LNCaP clone FGC (cell line): ENCODE measurements around the gene CEP68.
"Not testable (repeated sequence)": the region's sequence is repeated elsewhere in the genome, so short reads cannot be mapped to it uniquely, and the experiment has no call there.

Source experiments
- DNase-seq: peaks from one replicate; pipeline ENCODE4 v3.0.0-alpha.2; 2011; ENCODE audit warnings: low read depth
- H3K4me3 ChIP-seq: 2 replicates; pipeline ENCODE4 v1.5.1; 2011; ENCODE audit warnings: mild to moderate bottlenecking, low read depth, low read length, control low read depth
- TF ChIP-seq, protein P1 (sequence below): IDR thresholded peaks from 2 replicates; pipeline ENCODE4 v1.5.1; 2012; ENCODE audit warnings: mild to moderate bottlenecking; ENCODE audit not compliant: control insufficient read depth, insufficient read depth; ENCODE audit errors: extremely low read depth

CEP68 gene

DNA sequence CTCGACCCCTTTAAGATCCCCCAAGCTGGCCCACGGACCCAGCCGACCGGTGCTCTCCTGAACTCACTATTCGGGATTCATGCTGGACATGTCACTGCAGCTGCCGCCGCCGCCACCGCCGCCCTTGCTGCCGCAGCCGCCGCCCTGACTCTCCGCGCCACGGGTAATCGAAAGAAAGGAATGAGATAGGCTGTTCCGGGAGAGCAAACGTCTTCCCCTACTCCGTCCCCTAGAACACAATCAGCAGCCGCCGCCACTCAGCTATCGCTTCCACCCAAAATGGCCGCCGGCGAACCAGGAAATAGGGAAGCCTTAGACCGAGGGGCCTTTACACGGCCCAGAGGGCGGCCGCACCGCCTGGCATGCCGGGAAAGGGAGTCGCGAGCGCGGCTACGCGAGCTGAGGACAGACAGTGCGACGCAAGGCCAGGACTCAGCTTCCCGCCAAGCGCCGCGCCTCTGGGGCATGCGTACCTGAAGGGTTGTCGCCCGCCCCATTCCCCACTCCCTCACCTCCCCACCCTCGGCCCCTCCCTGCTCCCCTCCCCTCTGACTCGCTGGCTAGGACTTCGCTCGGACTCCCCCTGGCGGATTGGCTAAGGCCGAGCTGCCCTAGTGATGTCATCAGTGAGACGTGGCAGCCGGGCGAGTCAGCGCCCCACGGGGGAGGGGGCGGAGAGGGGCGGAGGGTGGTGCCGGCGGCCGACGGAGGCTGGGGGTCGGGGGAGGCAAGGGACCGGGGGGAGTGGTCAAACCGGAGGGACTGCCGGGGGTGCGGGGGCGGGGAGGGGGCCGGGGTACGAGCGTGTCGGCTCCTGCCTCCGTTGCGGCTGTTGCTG is 73.8 kb downstream of the CEP68 start, which contains the start of gene RAB1A:
Gene RAB1A, minus strand, starts transcription at position 281 of the 838 bp plus-strand sequence. Its CDS starts 191 bp downstream, at position 90.
- DNase-seq = peak; percentile 93
- TF ChIP-seq, protein P1, sequence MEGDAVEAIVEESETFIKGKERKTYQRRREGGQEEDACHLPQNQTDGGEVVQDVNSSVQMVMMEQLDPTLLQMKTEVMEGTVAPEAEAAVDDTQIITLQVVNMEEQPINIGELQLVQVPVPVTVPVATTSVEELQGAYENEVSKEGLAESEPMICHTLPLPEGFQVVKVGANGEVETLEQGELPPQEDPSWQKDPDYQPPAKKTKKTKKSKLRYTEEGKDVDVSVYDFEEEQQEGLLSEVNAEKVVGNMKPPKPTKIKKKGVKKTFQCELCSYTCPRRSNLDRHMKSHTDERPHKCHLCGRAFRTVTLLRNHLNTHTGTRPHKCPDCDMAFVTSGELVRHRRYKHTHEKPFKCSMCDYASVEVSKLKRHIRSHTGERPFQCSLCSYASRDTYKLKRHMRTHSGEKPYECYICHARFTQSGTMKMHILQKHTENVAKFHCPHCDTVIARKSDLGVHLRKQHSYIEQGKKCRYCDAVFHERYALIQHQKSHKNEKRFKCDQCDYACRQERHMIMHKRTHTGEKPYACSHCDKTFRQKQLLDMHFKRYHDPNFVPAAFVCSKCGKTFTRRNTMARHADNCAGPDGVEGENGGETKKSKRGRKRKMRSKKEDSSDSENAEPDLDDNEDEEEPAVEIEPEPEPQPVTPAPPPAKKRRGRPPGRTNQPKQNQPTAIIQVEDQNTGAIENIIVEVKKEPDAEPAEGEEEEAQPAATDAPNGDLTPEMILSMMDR = peak; percentile 51
- H3K4me3 ChIP-seq = peak within 1 kb of the TSS; percentile 67

DNA sequence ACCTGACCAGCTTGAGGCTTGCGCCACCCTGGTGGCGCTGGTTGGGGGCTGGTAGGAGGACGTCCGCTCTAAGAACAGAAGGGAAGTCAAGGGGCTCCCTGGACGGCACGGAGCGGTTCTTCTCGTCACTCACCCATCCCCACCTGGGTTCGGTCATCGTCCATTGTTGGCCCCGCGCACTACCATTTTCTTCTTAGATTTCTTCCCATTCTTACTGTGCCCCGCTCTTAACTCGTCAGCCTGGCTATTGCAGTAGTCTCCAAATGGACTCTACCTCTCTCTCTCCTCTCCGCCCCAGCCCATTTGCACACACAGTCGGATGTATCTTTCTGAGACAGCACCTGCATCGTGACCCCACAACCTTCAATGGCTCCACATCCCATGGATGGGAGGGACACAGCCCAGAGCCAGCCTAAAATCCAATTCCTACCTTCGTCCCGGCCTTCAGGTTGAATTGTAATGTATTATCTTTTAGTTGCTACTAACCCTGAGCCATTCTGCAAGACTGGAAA is 74.5 kb downstream of the CEP68 start:
- TF ChIP-seq, protein P1 = no peak
- DNase-seq = no peak
- peak overlapping the region; percentile 51 for H3K4me3 ChIP-seq

DNA sequence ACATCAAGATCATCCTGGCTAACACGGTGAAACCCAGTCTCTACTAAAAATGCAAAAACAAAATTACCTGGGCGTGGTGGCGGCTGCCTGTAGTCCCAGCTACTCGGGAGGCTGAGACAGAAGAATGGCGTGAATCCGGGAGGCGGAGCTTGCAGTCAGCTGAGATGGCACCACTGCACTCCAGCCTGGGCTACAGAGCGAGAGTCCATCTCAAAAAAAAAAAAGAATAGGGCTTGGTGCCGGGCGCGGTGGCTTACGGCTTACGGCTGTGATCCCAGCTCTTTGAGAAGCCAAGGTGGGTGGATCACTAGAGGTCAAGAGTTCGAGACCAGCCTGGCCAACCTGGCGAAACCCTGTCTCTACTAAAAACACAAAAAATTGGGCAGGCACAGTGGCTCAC is 76.7 kb downstream of the CEP68 start:
- H3K4me3 ChIP-seq, DNase-seq: not testable (repeated sequence)

DNA sequence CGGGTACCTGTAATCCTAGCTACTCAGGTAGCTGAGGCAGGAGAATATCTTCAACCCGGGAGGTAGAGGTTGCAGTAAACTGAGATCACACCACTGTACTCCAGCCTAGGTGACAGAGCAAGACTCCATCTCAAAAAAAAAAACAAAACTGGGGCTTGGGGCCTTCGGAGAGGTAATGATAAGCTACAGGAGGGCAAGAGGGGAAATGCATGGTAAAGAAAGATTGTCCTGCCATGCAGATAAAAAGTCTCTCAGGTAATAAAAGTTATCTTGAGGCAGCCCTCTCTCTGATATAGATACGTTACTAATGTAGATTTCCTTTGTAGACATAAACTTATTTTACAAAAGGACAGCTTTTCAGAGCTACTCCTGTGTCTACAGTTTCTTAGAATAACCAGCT is 77.4 kb downstream of the CEP68 start:
- TF ChIP-seq, protein P1 = no peak
- no peak overlapping the region for H3K4me3 ChIP-seq
- DNase-seq = no peak

DNA sequence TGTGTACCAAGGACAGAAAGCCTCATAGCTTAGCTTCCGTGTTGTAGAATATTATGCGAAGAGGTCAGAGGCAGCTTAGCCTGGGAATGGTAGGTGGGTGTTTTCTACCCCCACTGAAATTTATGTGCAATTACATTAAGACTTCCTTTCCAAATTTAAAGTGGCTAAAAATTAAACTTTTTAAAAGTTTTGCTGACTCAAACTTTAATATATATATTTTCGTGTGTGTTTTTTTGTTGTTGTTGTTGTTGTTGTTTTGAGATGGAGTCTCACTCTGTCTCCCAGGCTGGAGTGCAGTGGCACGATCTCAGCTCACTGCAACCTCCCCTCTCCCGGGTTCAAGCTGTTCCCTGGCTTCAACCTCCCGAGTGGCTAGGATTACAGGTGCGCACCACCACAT is 77.9 kb downstream of the CEP68 start:
- TF ChIP-seq, protein P1 = no peak
- H3K4me3 ChIP-seq = no peak overlapping the region
- DNase-seq = no peak

DNA sequence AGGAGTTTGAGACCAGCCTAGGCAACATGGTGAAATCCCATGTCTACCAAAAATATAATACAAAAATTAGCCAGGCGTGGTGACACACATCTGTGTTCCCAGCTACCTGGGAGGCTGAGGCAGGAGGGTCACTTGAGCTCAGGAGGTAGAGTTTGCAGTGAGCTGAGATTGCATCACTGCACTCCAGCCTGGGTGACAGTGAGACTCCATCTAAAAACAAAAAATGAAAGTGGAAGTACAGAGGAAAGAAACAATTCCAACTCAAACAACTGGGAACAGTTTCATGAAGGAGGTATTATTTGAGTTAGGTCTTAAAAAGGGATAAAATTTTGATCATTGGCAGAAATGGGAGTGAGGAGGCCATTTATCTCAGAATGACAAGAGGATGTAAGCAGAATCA is 80.0 kb downstream of the CEP68 start:
- DNase-seq = no peak
- no peak overlapping the region for H3K4me3 ChIP-seq
- TF ChIP-seq, protein P1 = no peak
